Colonic mucosa (tissue), 4 donors: ENCODE data around the gene TSHZ2. TPM values are rescaled to one million over a fixed set of nuclear protein-coding genes. Genes with fewer than 3 reads are reported as not detected.

Experiments used
- DNase-seq: peaks from one replicate; pipeline ENCODE4 v3.0.0-alpha.2; 2020
- H3K27ac ChIP-seq: fragments of 200-600 bp; one replicate; pipeline ENCODE4 v1.8.0; 2021
- H3K27me3 ChIP-seq: fragments of 200-600 bp; one replicate; pipeline ENCODE4 v1.8.0; 2021
- H3K36me3 ChIP-seq: fragments of 200-600 bp; one replicate; pipeline ENCODE4 v1.8.0; 2021
- H3K4me1 ChIP-seq: fragments of 200-600 bp; one replicate; pipeline ENCODE4 v1.8.0; 2021; ENCODE audit warnings: mild to moderate bottlenecking
- H3K4me3 ChIP-seq: fragments of 200-600 bp; one replicate; pipeline ENCODE4 v1.8.0; 2021
- H3K9ac ChIP-seq, 2 donors: one replicate each; pipeline ENCODE4 v1.7.0; 2013; ENCODE audit warnings: control low read depth in 2 of 2, low read depth in 2 of 2, low read length in 2 of 2
- H3K9me3 ChIP-seq: fragments of 200-600 bp; one replicate; pipeline ENCODE4 v1.8.0; 2021
- CTCF ChIP-seq: fragments of 200-600 bp; IDR thresholded peaks from one replicate; pipeline ENCODE4 v1.8.0; 2022; ENCODE audit warnings: antibody characterized with exemption, mild to moderate bottlenecking
- intact Hi-C: fragments of 100-400 bp; cut with DNase I; formaldehyde crosslinking; loops from one replicate; pipeline ENCODE4 v1.14.1; 2022
- total RNA-seq, 2 donors: library from RNA; stranded (reverse); fragmentation: NEBNext Ultra II Directional in 1 of 2; extraction: Animal tissue kit (Norgen Biotek cat#: 25700) in 1 of 2; gene quantifications; one replicate each; pipeline ENCODE4 v1.2.1, GENCODE V29; 2021
- donor health status: healthy.
- donor health status: DM: no; HTN: no; CAD: no.
- donor health status: DM: no; HTN: no; CAD: no.

Gene TSHZ2
- total RNA-seq, 2 donors from 2014 or later: 2.1 to 3.1 TPM

GRCh38 chr20:52943185-52943841 is 28.8 kb upstream of the TSHZ2 start:
- DNase-seq: no peak
- Histone ChIP-seq H3K4me1 (no peaks in the 10 kb centered on the region), H3K4me3 (no peak overlapping the region), H3K9me3 (no peaks in the 10 kb centered on the region), H3K9ac (no peak overlapping the region), H3K36me3 (no peaks in the 10 kb centered on the region), H3K27me3 (no peaks in the 10 kb centered on the region), H3K27ac (no peak overlapping the region)
- intact Hi-C loops: no loop called here
- no peak for TF ChIP-seq CTCF

- H3K9me3 ChIP-seq: no peaks in the 10 kb centered on the region
- H3K36me3 ChIP-seq: no peaks in the 10 kb centered on the region
- no peak overlapping the region for H3K27ac ChIP-seq
- H3K4me3 ChIP-seq: no peak overlapping the region
- no peak for DNase-seq
- H3K27me3 ChIP-seq: no peaks in the 10 kb centered on the region
- no peaks in the 10 kb centered on the region for H3K4me1 ChIP-seq
- TF ChIP-seq CTCF: no peak
- no peak overlapping the region for H3K9ac ChIP-seq
- intact Hi-C loops: no loop called here
These were observed 26.9 kb upstream of the TSHZ2 start for GRCh38 chr20:52945268-52945667.

- H3K9ac ChIP-seq: no peak overlapping the region
- intact Hi-C loops: no loop called here
- no peak for DNase-seq
These were observed 26.2 kb upstream of the TSHZ2 start for GRCh38 chr20:52945862-52946522.

GRCh38 chr20:52948491-52948890 is 23.7 kb upstream of the TSHZ2 start:
- Histone ChIP-seq H3K4me1 (no peaks in the 10 kb centered on the region), H3K27ac (no peak overlapping the region), H3K4me3 (no peak overlapping the region), H3K27me3 (no peaks in the 10 kb centered on the region), H3K9ac (no peak overlapping the region), H3K9me3 (no peaks in the 10 kb centered on the region), H3K36me3 (no peaks in the 10 kb centered on the region)
- no peak for DNase-seq
- TF ChIP-seq CTCF: no peak
- intact Hi-C loops: no loop called here

More at GRCh38 chr20:52945862-52946522, 26.2 kb upstream of the TSHZ2 start:
- TF ChIP-seq CTCF: no peak
- H3K4me3 ChIP-seq: no peak overlapping the region
- no peaks in the 10 kb centered on the region for H3K27me3 ChIP-seq
- no peaks in the 10 kb centered on the region for H3K36me3 ChIP-seq
- H3K4me1 ChIP-seq: no peaks in the 10 kb centered on the region
- H3K9me3 ChIP-seq: no peaks in the 10 kb centered on the region
- no peak overlapping the region for H3K27ac ChIP-seq

- Histone ChIP-seq H3K4me3 (no peak overlapping the region), H3K9ac (no peak overlapping the region), H3K27me3 (no peaks in the 10 kb centered on the region), H3K9me3 (no peaks in the 10 kb centered on the region), H3K4me1 (no peaks in the 10 kb centered on the region), H3K27ac (no peak overlapping the region), H3K36me3 (no peaks in the 10 kb centered on the region)
- intact Hi-C loops: no loop called here
- DNase-seq: no peak
- TF ChIP-seq CTCF: no peak
These were observed 19.1 kb upstream of the TSHZ2 start for GRCh38 chr20:52953020-52953419.
